A549 (cell line): ENCODE results near the gene GATC. TPM values are rescaled to one million over a fixed set of nuclear protein-coding genes. Genes with fewer than 3 reads are reported as not detected.

Experiments used
- ATAC-seq, 2 experiments: fragments of 200-7000 bp in 1 of 2; fragments of >200 bp in 1 of 2; cut with Nextera tagmentation in 1 of 2; cut with Tn5 transposase in 1 of 2; 3 replicates each; pipeline versions ENCODE4 v1.8.0 to v1.9.1; 2018 to 2020; ENCODE audit warnings: mild to moderate bottlenecking in 1 of 2, moderate library complexity in 1 of 2
- CTCF ChIA-PET: fragments of 300-600 bp; sonication (Branson Sonifier 250); formaldehyde crosslinking; extraction: SDS; loops from one replicate; lab custom pipeline; 2021; ENCODE audit warnings: antibody characterized with exemption, inconsistent platforms; lab: Yijun Ruan, JAX
- POLR2A ChIA-PET: fragments of 350-600 bp; formaldehyde crosslinking; extraction: SDS; loops from one replicate; lab custom pipeline; 2021; ENCODE audit warnings: antibody characterized with exemption, inconsistent platforms; lab: Yijun Ruan, JAX
- DNase-seq, 2 experiments: peaks; one replicate each; pipeline versions ENCODE4 v3.0.0 to v3.0.0-alpha.2; 2011 to 2016; ENCODE audit warnings: low read depth in 1 of 2, low spot score in 1 of 2
- FAIRE-seq: peaks from 2 replicates; lab custom pipeline; 2011; peaks lifted over from hg19 to GRCh38; lab: Jason Lieb, UNC
- H3K27ac ChIP-seq, 2 experiments: fragments of >200 bp; sonication (Bioruptor Twin); formaldehyde crosslinking; 3 replicates each; pipeline ENCODE4 v1.5.1; 2016 to 2017
- H3K4me1 ChIP-seq: fragments of >200 bp; sonication (Bioruptor Twin); formaldehyde crosslinking; 3 replicates; pipeline ENCODE4 v1.6.1; 2016
- H3K4me2 ChIP-seq: fragments of >200 bp; sonication (Bioruptor Twin); formaldehyde crosslinking; 3 replicates; pipeline ENCODE4 v1.6.1; 2016
- H3K4me3 ChIP-seq: fragments of >200 bp; sonication (Bioruptor Twin); formaldehyde crosslinking; 3 replicates; pipeline ENCODE4 v1.5.1; 2016
- H3K9me3 ChIP-seq: fragments of >200 bp; sonication (Bioruptor Twin); formaldehyde crosslinking; 3 replicates; pipeline ENCODE4 v1.6.1; 2016
- ATOH8 ChIP-seq: fragments of 250-450 bp; sonication (Bioruptor Pico); IDR thresholded peaks from 2 replicates; pipeline ENCODE4 v1.5.0; 2020; ENCODE audit warnings: low read depth, mild to moderate bottlenecking, moderate library complexity
- CBX2 ChIP-seq: fragments of 200-600 bp; sonication (generic); IDR thresholded peaks from 2 replicates; pipeline ENCODE4 v1.6.1; 2016; ENCODE audit warnings: low read depth, mild to moderate bottlenecking, borderline replicate concordance
- CBX8 ChIP-seq: fragments of 200-600 bp; sonication (generic); IDR thresholded peaks from 2 replicates; pipeline ENCODE4 v1.6.1; 2016
- CHD4 ChIP-seq: fragments of 200-600 bp; sonication (generic); IDR thresholded peaks from 2 replicates; pipeline ENCODE4 v1.6.1; 2016; ENCODE audit warnings: antibody characterized with exemption, mild to moderate bottlenecking, borderline replicate concordance
- EP300 ChIP-seq, 2 experiments: fragments of >200 bp; sonication (Bioruptor Twin); formaldehyde crosslinking; IDR thresholded peaks; 2 replicates in 1 of 2; 3 replicates in 1 of 2; pipeline ENCODE4 v1.6.1; 2016 to 2017
- ESRRA ChIP-seq: fragments of 150-350 bp; IDR thresholded peaks from 2 replicates; pipeline ENCODE4 v1.6.1; 2014; ENCODE audit warnings: mild to moderate bottlenecking, low read length, borderline replicate concordance
- FOSB ChIP-seq: fragments of 250-450 bp; sonication (Bioruptor Pico); IDR thresholded peaks from 2 replicates; pipeline ENCODE4 v1.5.0; 2020; ENCODE audit warnings: mild to moderate bottlenecking, moderate library complexity
- FOSL2 ChIP-seq, 2 experiments: fragments of 450-650 bp in 1 of 2; fragments of >200 bp in 1 of 2; sonication (Bioruptor Twin) in 1 of 2; formaldehyde crosslinking; IDR thresholded peaks; 2 replicates each; pipeline versions ENCODE4 v1.5.0 to v1.6.1; 2016 to 2020; ENCODE audit warnings: mild to moderate bottlenecking in 1 of 2, moderate library complexity in 1 of 2
- GATA3 ChIP-seq: IDR thresholded peaks from 2 replicates; pipeline ENCODE4 v1.6.1; 2012; ENCODE audit warnings: borderline replicate concordance
- HES2 ChIP-seq: fragments of >200 bp; sonication (Bioruptor Twin); formaldehyde crosslinking; IDR thresholded peaks from 2 replicates; pipeline ENCODE4 v1.6.1; 2016
- HEYL ChIP-seq: fragments of 250-450 bp; sonication (Bioruptor Pico); IDR thresholded peaks from 2 replicates; pipeline ENCODE4 v1.8.0; 2021; ENCODE audit warnings: mild to moderate bottlenecking, moderate library complexity
- JUNB ChIP-seq: fragments of >200 bp; sonication (Bioruptor Twin); formaldehyde crosslinking; IDR thresholded peaks from 2 replicates; pipeline ENCODE4 v1.6.1; 2016
- KDM5A ChIP-seq: fragments of 200-600 bp; sonication (generic); IDR thresholded peaks from 2 replicates; pipeline ENCODE4 v1.6.1; 2016; ENCODE audit warnings: antibody characterized with exemption, mild to moderate bottlenecking
- MAFK ChIP-seq: fragments of 450-650 bp; IDR thresholded peaks from 2 replicates; pipeline ENCODE4 v1.6.1; 2014; ENCODE audit not compliant: partially characterized antibody
- MAX ChIP-seq: IDR thresholded peaks from 2 replicates; pipeline ENCODE4 v1.6.1; 2012
- MYC ChIP-seq: IDR thresholded peaks from 2 replicates; pipeline ENCODE4 v1.6.1; 2012; ENCODE audit warnings: mild to moderate bottlenecking, inconsistent platforms, low read length, improper control_type of control experiment, borderline replicate concordance
- NFE2L2 ChIP-seq: fragments of 150-350 bp; conservative IDR thresholded peaks from 2 replicates; pipeline ENCODE4 v1.6.1; 2014; ENCODE audit warnings: low read length
- NPAS2 ChIP-seq: fragments of 250-450 bp; sonication (Bioruptor Pico); IDR thresholded peaks from 2 replicates; pipeline ENCODE4 v1.8.0; 2022; ENCODE audit warnings: mild to moderate bottlenecking, moderate library complexity, borderline replicate concordance
- PBX3 ChIP-seq: IDR thresholded peaks from 2 replicates; pipeline ENCODE4 v1.6.1; 2012
- POLR2AphosphoS2 ChIP-seq: conservative IDR thresholded peaks from 2 replicates; pipeline ENCODE4 v1.6.1; 2012; ENCODE audit warnings: low read length, improper control_type of control experiment, inconsistent platforms
- RCOR1 ChIP-seq: fragments of 150-350 bp; IDR thresholded peaks from 2 replicates; pipeline ENCODE4 v1.6.1; 2014; ENCODE audit warnings: antibody characterized with exemption, low read length, low read depth
- REST ChIP-seq: fragments of 200-600 bp; sonication (generic); IDR thresholded peaks from 2 replicates; pipeline ENCODE4 v1.6.1; 2016; ENCODE audit warnings: antibody characterized with exemption, mild to moderate bottlenecking, moderate library complexity
- RNF2 ChIP-seq: fragments of 200-600 bp; sonication (generic); IDR thresholded peaks from 2 replicates; pipeline ENCODE4 v1.6.1; 2016; ENCODE audit warnings: low read depth, mild to moderate bottlenecking, antibody characterized with exemption, moderate library complexity, borderline replicate concordance
- ZFP36 ChIP-seq: fragments of 450-650 bp; IDR thresholded peaks from 2 replicates; pipeline ENCODE4 v1.6.1; 2014; ENCODE audit warnings: borderline replicate concordance; ENCODE audit not compliant: partially characterized antibody
- ZNF302 ChIP-seq: fragments of 250-450 bp; sonication (Bioruptor Pico); IDR thresholded peaks from 2 replicates; pipeline ENCODE4 v1.9.0; 2021; ENCODE audit warnings: inconsistent platforms, mild to moderate bottlenecking, moderate library complexity
- ZSCAN20 ChIP-seq: fragments of 250-450 bp; sonication (Bioruptor Pico); IDR thresholded peaks from 2 replicates; pipeline ENCODE4 v1.8.0; 2022; ENCODE audit warnings: mild to moderate bottlenecking, moderate library complexity
- WGBS: methylation state at CpG from one replicate; pipeline ENCODE4 v1.1.6; 2017; ENCODE audit errors: missing lambda C conversion rate; 5-methylcytosine and 5-hydroxymethylcytosine counted together
- polyA plus RNA-seq, 4 experiments: library from polyadenylated mRNA; depleted of rRNA in 3 of 4; stranded (reverse); fragments of >200 nt; fragmentation: RNase III in 1 of 4; extraction: RNeasy Plus Mini Kit Qiagen cat#74134 plus additional on column Dnase treatment in 1 of 4; gene quantifications; 2 replicates in 3 of 4; 3 replicates in 1 of 4; pipeline ENCODE4 v1.2.3, GENCODE V29; 2011 to 2017

Gene GATC
- polyA plus RNA-seq, 2 of the 4 experiments (the other 2 are of a cell fraction): 22.5 to 40.6 TPM

GRCh38 chr12:120417917-120418580 lies 28.2 kb upstream of the GATC start:
- WGBS: 77% methylated on average over 4 of the region's 4 CpGs
- Histone ChIP-seq H3K4me2 (no peak overlapping the region), H3K27ac (no peak overlapping the region), H3K9me3 (no peaks in the 10 kb centered on the region), H3K4me1 (no peaks in the 10 kb centered on the region), H3K4me3 (no peak overlapping the region)
- CTCF ChIA-PET: interaction anchor here (0.8 to 5.5 kb wide), 3 partner anchors 11 to 63 kb away, joined by 3 to 42 read pairs (median 3); no protein-coding TSS in a partner anchor
- no peak for DNase-seq
- POLR2A ChIA-PET: interaction anchor here (0.5 to 0.6 kb wide), 2 partner anchors 39 kb away, joined by 3 to 6 read pairs; no protein-coding TSS in a partner anchor
- ATAC-seq: no peak
- no peak for FAIRE-seq
- TF ChIP-seq JUNB: no peak
- TF ChIP-seq KDM5A: no peak
- no peak for TF ChIP-seq GATA3
- TF ChIP-seq ZFP36: peak; percentile 40
- no peak for TF ChIP-seq RNF2
- no peak for TF ChIP-seq PBX3
- no peak for TF ChIP-seq NPAS2 (CRISPR knock-in tag)
- TF ChIP-seq, all 56 proteins: peak for 1

- 82% methylated on average over 4 of the region's 4 CpGs for WGBS
- H3K4me1 ChIP-seq: no peaks in the 10 kb centered on the region
- H3K9me3 ChIP-seq: no peaks in the 10 kb centered on the region
- TF ChIP-seq REST (no peak), ZFP36 (no peak), FOSL2 (IDR thresholded peaks at IDR 0.05) (no peak), FOSL2 (CRISPR knock-in tag; IDR thresholded peaks at IDR 0.05) (no peak), GATA3 (no peak), FOSB (no peak), HEYL (no peak), ZSCAN20 (no peak), HES2 (no peak), ZNF302 (no peak), MAFK (no peak)
- H3K4me2 ChIP-seq: no peak overlapping the region
- H3K4me3 ChIP-seq: no peak overlapping the region
- no peak for DNase-seq
- ChIA-PET POLR2A (no interaction called here), CTCF (interaction anchor here (0.9 to 5.5 kb wide), 3 partner anchors 8 to 65 kb away, joined by 3 to 42 read pairs (median 9); no protein-coding TSS in a partner anchor)
- no peak overlapping the region for H3K27ac ChIP-seq
- FAIRE-seq: no peak
- no peak for ATAC-seq
Measured at GRCh38 chr12:120421701-120422100, 24.5 kb upstream of the GATC start.

GRCh38 chr12:120422892-120423456 lies 23.3 kb upstream of the GATC start:
- H3K9me3 ChIP-seq: no peaks in the 10 kb centered on the region
- ATAC-seq (no peak), FAIRE-seq (no peak), DNase-seq (no peak)
- no peak overlapping the region for H3K4me3 ChIP-seq
- no peaks in the 10 kb centered on the region for H3K4me1 ChIP-seq
- H3K4me2 ChIP-seq: no peak overlapping the region
- no peak overlapping the region for H3K27ac ChIP-seq
- WGBS: 42% methylated on average over 7 of the region's 7 CpGs
- CTCF ChIA-PET: interaction anchor here (1.7 kb wide), 1 partner anchor 66 kb away, joined by 4 read pairs; no protein-coding TSS in a partner anchor
- POLR2A ChIA-PET: no interaction called here
- TF ChIP-seq MYC: no peak
- no peak for TF ChIP-seq POLR2AphosphoS2
- no peak for TF ChIP-seq CBX2
- no peak for TF ChIP-seq CHD4
- TF ChIP-seq ESRRA: no peak
- TF ChIP-seq MAX: no peak
- TF ChIP-seq RCOR1: no peak
- no peak for TF ChIP-seq ATOH8 (CRISPR knock-in tag)
- TF ChIP-seq EP300 (IDR thresholded peaks at IDR 0.05): no peak
- TF ChIP-seq CBX8: no peak
- TF ChIP-seq NFE2L2: no peak
